Panc1 (cell line): Measurements from ENCODE around the gene DHCR24. TPM values are rescaled to one million over a fixed set of nuclear protein-coding genes. Genes with fewer than 3 reads are reported as not detected.

ENCODE experiments used
- total RNA-seq: library from RNA; stranded (reverse); gene quantifications from one replicate; pipeline ENCODE4 v1.2.1, GENCODE V29; 2021; ENCODE audit not compliant: unreplicated experiment

The DHCR24 gene
- total RNA-seq, 1 experiment from 2014 or later, result 313 TPM

Other genes starting within 250 kb of the DHCR24 start
- not detected for gene MROH7, start 245.4 kb downstream of the DHCR24 start, total RNA-seq
- 25.2 TPM for gene TTC4, start 171.3 kb downstream of the DHCR24 start, total RNA-seq
- 4.4 TPM for gene PARS2, start 122.7 kb downstream of the DHCR24 start, total RNA-seq
- 0.10 TPM for gene TTC22, start 85.9 kb downstream of the DHCR24 start, total RNA-seq
- not detected for gene TMEM61, start 93.4 kb upstream of the DHCR24 start, total RNA-seq
- gene BSND, start 111.7 kb upstream of the DHCR24 start, total RNA-seq, result not detected
- gene PCSK9, start 152.4 kb upstream of the DHCR24 start, total RNA-seq, result 0.26 TPM